ENCODE measurements around the gene MRPS9.

Gene MRPS9

DNA sequence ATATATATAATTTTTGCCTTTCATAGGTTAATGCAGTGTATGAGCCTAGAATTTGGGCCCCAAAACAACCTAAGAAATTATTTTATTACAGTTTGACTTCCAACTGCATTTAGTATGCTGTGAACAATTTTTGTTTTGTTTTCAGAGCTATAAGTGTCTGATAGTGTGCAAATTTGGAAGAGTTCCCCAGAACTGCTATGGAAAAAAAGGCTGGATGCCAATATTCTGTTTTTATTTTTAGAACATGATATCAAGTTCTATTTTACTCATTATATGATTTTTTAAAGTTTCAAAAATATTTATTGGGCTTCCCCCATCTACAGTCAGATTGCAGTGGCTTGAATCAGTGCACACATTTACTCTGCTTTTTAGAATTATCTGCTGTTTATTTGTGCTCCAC, 42.6 kb downstream of the MRPS9 start:
- DNase-seq, result no peak

DNA sequence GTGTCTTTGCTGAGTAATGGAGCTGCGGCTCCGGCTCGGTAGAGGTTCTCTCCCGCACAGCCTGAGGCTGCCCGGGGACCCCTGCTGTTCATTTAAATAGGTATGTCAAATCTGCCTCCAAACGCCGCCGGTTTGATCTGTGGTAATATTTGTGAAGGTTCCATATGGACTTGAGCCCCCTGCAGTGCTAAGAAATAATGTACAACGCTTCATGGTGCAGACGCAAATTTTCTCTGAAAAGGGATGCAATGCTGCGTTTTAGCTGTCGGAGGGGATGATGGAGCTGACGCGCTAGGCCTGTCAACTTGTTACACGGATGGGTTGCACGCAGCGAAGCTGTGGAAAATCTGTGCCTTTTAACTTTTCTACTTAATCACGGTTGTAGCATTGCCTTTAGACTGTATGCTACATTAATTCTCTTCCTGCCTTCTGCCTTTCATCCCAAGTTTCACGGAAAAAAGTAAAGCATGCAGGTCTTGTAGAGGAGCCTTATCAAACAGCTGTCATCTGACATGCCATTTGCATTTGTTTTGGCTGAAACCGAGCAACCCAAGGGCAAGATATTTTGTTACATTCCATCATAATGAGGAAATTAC, 43.2 kb downstream of the MRPS9 start:
- no peak for DNase-seq

DNA sequence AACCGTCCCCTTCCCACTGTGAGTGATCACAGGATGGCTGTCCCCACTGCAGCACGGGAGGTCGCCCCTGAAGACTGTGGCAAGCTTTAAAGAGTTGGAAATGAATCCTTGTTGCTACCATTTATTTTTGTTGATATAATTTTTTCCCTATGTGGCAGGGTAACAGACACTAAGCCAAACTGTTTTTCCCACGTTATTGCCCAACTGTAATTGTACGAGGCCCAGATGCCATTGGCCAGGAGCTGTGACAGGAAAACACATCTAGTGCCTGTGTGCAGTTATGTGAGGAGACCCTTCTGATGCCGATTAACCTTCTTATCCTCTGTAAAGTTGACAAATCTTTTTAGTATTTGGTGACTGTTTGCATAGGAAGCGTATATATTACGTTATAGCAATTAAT, 44.2 kb downstream of the MRPS9 start:
- DNase-seq, result no peak

DNA sequence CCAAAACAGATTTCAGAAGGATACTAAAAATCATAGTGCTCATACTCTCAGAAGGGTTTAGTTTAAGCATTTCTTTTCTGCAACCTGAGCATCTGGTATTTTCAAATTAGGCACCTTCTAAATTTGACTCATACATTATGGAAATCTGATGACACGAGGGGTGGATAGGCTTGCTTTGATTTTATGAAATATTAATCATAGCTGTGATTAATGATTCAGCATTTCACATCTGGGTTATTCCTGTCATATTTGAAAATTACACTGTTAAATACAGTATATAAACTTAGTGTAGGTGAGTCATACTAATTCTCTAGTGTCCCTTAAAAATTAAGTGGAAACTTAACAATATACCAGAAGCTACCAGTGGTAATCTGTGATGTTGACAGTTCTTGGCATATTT, 47.7 kb downstream of the MRPS9 start:
- DNase-seq, result no peak

DNA sequence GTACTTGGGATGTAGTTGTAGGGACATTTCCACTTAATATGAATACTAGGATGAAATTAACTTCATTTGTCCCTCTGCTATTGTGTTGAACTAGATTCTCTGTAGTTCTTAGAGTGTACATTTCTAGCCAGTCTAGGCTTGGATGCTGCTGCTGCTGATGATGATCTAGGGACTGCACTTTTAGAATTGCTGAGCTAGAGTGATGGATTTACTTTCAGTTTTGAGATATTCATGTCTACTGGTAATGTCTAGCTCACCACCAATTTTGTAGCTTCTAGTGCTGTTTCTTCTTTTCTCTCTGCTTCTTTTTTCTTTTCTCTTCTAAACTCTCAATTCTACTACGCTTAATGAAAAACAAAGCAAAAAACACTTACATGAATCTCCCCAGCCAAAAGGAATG, 49.4 kb downstream of the MRPS9 start:
- DNase-seq, result no peak

DNA sequence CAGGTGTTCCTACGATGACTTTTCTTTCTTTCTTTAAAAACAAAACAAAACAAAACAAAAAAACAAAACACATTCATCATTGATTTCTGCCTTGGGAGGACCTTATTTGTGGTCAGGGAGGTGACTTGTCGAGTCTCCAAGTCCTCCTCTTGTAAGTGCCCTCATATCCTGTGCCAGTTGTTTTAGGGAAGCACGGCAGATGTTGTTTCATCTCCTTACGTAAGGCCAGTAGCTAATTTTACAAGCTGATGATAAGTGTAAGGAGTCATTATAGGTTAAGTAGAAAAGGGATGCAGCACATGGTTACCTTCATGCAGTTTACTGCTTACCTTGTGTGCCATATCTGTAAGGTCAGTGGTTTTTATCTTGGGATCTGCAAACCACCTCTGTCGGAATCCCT, 52.2 kb downstream of the MRPS9 start:
- DNase-seq, result no peak

DNA sequence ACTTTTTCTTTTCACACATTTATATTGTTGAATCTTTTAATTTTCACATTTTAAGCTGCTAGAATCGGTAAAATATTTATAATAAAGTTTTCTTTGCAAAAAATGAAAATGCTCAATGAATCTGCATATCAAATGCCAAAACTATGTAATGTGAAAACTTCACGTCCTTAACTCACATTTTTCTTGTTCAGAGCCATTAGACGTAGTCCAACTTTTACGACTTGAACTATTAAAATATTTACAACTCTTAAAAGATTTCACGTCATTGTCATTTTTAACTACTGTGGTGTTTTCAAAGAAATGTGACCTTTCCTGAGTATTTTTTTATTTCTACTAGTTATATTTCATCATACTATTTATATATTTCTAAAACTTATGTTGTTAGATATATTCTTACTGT, 54.9 kb downstream of the MRPS9 start:
- no peak for DNase-seq

DNA sequence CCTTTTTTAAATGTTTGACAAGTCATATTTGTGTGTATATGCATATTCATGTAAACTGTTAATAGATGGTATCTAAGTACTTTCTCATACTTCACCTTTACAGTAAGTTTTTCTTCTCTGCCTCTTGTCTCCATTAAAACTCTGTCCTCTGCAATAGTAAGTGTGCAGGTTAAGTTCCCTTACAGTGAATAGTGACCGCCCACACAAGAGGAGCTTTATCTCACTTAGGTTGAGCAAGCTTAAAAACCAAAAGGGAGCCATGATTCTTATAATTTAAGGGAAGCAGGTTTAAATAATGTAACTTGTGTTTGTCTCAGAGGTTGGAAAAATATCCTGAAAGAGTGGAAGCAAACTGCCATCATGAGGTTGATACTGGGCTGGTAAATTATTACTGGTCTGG, 61.3 kb downstream of the MRPS9 start:
- DNase-seq, result no peak

DNA sequence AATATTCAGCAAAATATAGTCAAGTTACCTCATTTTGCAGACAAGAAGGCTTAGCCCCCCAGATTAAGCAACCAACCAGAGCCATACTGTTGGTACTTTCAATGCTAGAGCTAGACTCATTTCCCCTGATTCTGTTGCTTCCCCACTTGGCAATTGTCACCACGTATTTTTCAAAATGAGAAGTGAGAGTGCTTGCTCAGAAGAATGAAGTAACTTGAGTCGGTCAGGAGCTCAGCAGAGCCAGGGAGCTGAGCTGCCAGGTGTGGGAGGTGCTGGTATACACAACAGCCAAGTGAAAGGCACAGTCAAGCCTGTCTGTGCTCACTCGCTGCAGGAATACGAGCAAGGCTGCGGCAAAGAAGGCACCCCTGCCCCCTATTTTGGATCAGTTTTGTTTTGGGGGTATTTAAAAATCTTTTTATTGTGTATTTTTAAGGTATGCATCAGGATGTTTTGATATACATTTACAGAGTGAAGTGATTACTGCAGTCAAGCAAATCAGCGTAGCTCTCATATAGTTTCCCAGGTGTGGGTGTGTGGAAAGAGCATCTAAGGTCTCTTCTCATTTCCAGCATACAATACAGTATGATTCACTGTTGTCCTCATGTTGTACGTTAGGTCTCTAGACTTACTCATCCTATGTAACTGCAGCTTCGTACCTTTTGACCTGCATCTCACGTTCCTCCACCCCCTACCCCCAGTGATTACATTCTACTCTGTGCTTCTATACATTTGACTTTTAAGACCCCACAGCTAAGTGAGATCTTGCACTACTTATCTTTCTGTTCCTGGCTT, 62.4 kb downstream of the MRPS9 start:
- no peak for DNase-seq

DNA sequence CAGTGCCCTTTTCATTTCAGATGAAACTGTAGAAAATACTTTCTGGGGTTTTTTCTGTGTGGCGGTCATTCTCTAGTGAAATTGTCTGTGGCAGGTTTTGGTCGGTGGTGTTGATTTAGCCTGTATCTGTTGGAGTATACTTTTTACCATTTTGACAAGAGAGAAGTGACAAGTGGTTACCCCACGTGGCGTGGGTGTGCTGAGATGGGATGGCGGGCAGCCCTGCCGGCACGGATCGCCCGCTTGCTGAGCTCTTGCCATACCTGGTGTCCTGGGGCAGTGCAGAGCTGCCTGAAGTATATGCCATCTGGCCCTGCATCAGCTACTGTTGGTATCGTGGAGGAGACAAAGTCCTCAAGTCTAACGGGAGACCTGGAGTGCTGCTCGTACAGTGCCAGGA, 64.1 kb downstream of the MRPS9 start:
- no peak for DNase-seq

DNA sequence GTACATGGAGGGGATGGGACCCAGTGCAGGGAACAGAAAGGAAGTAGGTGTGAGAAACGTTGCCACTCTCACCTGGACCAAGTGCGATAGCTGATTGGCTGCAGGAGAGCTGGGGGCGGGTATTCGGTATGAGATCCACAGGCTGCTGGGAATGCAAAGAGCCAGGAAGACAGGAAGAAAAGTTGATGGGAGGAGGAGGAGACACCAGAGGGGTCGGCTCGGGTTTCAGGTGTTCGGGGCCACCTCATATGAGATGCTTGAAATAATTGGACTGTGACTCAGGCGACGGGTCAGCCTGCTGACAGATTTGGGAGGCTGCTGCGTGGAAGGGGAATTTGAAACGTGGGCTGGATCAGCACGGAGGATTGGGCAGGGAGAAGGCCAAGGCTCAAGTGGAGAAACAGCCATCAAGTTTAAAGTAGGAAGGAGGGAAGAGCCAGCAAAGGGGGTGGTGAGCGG, 65.1 kb downstream of the MRPS9 start:
- no peak for DNase-seq

DNA sequence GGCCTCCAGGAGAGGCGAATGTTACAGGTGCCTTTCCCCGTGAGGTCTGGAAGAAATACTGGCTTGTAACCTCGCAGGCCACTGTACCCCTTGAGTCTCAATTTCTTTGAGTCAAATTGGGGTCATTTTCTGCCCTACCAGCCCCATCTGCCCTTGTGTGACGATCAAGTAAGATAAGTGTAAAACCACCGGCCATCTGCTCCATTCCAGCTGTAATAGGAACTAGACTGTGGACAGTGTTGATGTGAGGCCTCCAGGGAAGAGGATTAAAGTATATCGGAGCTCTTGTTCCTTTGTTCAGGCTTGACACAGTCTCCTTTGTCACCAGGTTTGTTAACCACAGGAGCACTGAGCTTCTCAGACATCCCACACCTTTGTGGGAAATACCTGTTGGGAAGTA, 65.6 kb downstream of the MRPS9 start:
- no peak for DNase-seq

DNA sequence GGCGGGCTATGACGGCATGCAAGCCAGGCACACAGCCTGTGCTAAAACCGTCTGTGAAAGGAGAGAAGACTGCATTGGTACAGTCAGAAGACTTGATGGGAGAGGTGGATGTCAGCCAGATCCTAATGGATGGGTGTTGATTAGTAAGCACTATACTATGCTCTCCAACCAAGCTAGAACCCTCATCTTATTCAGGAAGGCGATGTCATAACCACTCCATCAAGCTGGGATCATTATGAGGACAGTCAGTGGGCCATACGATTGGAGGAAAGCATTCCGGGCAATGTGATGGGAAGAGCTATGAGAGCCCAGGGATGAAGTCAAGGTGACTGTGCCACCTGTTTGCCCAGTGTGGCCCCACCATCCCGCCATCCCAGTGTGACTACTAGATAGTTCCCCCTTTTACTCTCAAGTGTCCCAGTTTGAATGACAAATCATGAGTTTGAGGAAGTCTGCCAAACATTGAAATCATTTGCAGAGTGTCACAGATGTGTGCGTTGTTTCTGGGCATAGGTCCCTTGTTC, 66.4 kb downstream of the MRPS9 start:
- no peak for DNase-seq

DNA sequence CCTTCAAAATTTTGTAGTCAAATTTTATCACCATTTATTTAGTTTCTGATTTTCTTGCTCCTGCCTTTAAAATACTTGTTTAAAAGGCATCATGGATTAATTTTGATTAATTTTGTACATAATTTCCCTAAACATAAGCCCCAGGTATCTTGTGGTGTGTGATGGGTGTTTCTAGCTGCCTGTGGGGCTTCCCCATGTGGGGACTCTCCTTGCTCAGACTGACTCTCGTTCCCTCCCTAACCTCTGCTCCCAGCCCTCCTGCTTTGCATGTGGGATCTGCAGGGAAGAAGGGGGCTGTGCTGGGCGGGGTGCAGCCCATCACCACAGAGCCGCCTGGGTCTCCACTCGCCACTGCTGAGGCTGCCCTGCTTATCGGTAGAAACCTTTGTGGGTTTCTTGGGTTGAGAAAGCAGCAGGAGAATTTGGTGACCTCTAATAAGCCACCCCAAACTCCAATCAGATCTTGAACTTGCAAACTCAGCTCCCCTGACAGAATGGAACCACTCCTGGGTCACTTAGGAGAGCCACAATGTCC, 72.5 kb downstream of the MRPS9 start:
- DNase-seq, result no peak

DNA sequence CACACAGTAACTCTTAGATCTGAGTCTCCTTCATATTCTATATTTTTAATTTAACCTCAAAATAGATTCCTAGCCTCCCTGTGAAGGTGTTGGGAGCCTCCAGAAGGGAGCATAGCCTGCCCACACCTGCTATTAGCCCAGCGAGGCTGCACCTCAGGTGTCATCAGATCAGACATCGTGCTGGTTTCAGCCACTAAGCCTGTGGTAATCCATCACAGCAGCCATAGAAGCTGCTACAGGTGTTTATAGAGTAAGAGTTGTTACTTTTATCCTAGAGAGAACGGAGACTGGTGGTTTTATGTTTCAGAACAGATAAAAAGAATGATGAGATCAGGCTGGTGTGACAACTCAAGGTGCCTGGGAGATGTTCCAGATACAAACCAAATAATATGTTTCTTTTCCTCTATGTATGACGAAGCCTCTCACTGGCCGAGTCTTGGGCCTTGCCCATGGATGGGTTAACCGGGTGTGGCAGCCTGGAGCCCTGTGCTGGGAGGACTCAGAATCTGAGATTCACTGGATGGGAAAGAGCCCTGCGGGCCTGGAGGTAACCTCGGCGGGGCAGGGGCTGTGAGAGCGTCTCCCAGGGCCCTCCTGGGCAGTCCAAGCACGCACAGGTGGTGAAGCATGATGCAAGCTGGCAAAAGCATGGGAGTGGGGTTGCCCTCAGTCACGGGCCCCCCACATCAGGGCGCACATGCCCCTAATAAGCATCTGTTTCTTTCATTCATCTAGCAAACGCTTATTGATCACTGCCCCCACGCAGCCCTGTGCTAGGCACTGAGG, 73.7 kb downstream of the MRPS9 start:
- DNase-seq, result no peak

DNA sequence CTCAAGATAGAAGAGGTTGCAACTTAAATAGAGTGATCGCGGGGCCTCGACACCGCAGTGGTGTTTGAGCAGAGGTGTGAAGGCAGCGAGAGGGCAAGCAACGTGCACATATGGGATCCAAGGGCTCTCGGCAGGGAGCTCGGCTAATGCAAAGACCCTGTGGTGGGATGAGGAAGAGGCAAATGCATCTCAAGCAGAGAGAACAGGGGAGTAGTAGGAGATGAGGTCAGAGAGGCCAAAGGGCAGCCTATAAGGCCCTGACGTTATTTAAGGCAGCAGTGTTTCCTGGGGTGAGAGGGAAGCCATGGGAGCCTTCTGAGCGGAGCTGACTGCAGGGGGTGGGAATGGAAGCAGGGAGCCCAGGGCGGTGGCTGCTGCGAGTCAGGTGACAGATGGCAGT, 74.5 kb downstream of the MRPS9 start:
- DNase-seq, result no peak

DNA sequence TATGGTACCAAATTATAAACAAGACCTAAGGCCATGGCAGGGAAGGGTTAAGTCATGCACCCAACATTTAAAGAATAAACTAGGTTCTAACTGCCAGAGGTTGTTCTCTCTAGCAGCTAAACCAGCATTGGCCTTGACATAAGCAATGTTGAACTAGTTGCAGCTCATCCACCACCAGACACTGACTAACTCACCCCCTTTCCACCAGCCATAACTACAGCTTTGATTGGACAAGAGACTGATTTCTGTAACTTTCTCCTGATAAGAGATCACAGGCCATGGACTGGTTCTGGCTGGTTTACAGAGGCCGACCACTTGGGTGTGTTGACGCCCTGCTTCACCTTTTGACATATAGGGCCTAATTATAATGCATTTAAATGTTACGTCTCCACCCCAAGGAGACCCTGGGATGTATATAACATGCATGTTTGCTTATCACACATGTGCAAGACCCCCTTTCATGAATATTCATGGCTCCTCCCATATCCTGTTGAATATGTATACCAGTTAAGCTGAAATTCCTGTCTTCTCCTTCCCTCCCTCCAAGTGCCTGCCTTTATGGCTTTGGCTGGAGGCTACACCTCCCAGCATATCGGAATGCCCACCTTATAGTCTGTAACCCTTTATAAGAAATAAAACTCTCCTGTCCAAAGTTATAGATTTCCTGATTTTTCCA, 75.9 kb downstream of the MRPS9 start:
- no peak for DNase-seq

DNA sequence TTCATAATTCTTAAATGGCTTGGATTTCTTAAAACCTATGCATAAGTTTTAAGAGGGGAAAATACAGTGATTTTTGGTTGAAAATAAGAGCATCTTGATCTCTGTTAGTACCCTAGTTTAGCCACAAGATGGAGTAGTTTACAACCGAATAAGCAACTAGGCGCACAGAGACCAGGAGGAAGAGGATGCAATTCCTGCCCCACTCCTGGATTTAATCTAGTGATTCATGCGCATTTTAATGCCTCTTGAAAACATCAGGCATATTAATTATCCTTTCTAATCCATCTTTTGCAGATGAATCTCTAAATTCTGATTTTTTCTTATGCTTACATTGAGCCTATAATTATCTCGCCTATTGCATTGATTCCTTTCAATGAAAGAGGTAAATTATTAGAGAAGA, 76.7 kb downstream of the MRPS9 start:
- DNase-seq, result peak; percentile 48

DNA sequence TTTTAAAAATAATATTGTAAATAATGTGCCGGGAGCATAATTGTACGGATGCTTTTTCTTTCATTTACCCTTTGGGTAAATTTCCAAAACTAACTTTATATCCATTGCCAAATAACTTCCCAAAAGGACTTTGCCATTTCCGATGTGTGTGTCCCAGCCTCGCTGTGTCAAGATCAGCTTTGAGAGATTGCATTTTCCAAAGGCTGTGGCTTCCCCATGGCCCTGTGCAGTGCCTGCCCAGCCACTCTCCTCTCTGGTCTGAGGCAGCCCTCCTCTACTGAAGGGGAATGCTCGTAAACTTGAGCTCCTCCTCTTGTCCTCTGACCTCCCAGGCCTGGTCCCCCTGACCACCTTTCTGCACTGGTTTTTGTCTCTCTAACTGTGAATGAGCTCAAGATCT, 78.5 kb downstream of the MRPS9 start:
- DNase-seq, result no peak

DNA sequence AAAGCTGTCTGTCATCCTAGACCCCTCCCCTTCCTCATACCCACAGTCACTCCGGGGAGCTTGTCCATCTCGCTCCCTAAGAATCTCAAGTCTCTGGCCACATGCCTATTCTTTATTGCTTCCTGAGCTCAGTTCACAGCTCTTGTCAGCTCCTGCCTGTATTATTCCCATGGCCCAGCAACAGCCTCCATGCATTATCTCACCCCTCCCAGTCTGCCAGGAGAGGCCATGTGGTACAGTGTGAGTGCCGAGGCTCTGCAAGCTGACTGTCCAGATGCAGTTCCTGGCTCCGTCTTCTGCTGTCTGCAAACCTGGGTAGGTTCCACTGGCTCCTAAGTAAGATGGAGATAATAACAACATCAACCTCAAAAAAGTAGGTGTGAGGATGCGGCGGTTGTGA, 79.7 kb downstream of the MRPS9 start:
- DNase-seq, result no peak

DNA sequence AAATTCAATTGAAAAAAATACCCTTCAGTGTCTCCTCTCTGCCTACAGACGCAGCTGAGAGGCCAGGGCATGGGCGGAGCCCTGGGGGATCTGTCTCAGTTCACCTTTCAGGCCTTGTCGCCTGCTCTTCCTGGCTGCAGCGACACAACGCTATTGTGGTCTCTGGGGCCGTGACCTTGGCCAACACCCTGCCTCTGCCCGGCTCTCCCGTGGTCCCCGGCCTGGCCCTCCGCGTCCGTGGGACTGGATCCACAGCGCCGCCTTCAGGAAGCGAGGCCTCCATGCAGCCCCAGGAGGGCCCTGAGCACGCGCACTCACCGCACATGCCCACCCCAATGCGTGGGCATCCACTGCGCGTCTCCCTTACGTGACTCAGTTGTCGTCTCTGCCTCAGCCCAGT, 81.1 kb downstream of the MRPS9 start:
- DNase-seq, result no peak

DNA sequence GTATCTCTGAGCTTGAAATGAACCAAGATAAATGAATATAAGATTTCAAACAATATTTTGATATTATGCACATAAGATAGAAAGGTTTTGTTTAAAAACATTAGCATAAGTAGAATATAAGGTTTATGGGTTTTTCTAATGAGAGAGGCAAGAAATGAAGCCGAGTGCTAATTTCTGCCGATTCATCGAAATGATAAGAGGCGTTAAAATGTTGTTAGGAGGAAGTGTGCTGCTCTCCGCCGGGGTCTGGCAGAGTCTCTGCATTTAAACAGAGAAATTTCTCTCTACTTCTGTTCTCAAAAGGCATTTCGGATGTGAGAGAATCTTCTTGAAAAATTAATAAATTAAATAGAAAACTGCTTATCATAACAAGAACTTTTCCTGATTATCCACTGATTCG, 83.6 kb downstream of the MRPS9 start:
- DNase-seq, result no peak

DNA sequence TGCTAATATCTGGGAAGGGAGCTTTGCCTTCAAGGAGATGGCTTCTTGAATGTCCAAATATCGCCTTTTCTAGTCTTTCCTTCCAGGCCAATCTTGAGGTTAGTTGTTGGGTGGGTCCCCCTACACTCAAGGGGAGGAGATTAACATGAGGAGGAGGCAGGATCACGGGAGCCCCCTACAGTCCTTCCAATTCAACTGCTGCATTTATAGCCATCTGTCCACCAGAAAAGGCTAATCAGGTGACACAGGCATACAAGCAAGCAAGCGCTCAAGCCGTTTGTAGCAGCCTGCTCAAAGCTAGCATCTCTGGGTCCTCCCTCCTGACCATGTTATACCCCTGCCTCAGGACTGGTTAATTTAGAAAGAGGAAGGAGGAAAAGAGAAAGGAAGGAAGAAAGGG, 87.6 kb downstream of the MRPS9 start:
- no peak for DNase-seq
